H1 (cell line): Measurements from ENCODE around the gene ARHGAP42. TPM values are rescaled to one million over a fixed set of nuclear protein-coding genes. Genes with fewer than 3 reads are reported as not detected.

Experiments
- EZH2 ChIP-seq: fragments of 200-600 bp; sonication (generic); IDR thresholded peaks from 2 replicates; pipeline ENCODE4 v1.7.1; 2012; ENCODE audit warnings: low read depth, mild to moderate bottlenecking, moderate library complexity, low read length, inconsistent platforms; ENCODE audit not compliant: severe bottlenecking
- GTF2F1 ChIP-seq: IDR thresholded peaks from 2 replicates; pipeline ENCODE4 v1.6.1; 2012; ENCODE audit warnings: low read depth, low read length, improper control_type of control experiment, borderline replicate concordance
- RXRA ChIP-seq: IDR thresholded peaks from 2 replicates; pipeline ENCODE4 v1.6.1; 2011; ENCODE audit warnings: low read depth, mild to moderate bottlenecking, low read length, moderate library complexity; ENCODE audit not compliant: insufficient read depth
- SIRT6 ChIP-seq: IDR thresholded peaks from one replicate; pipeline ENCODE4 v1.7.1; 2012; ENCODE audit warnings: low read length, inconsistent platforms
- TCF12 ChIP-seq: IDR thresholded peaks from 2 replicates; pipeline ENCODE4 v1.6.1; 2011; ENCODE audit warnings: low read depth, mild to moderate bottlenecking, low read length
- polyA plus RNA-seq, 7 experiments: library from polyadenylated mRNA; depleted of rRNA in 3 of 7; stranded (reverse) in 5 of 7; unstranded in 2 of 7; fragments of >200 nt in 5 of 7; fragments of 200-250 nt in 2 of 7; gene quantifications; 1 replicate in 5 of 7; 2 replicates in 1 of 7; 4 replicates in 1 of 7; pipeline versions ENCODE4 v1.2.1 to v1.2.3, GENCODE V29; 2011 to 2013; ENCODE audit warnings: missing spikeins in 2 of 7, mixed read lengths in 2 of 7
- total RNA-seq: library from RNA; stranded (reverse); fragmentation: NEBNext Ultra II Directional; extraction: Animal tissue kit (Norgen Biotek cat#: 25700); gene quantifications from 2 replicates; pipeline ENCODE4 v1.2.1, GENCODE V29; 2021
- TF ChIP-seq, protein P1 (sequence below): fragments of 300-600 bp; sonication (generic); IDR thresholded peaks from 2 replicates; pipeline ENCODE4 v1.7.1; 2012; ENCODE audit warnings: low read length, moderate library complexity, mild to moderate bottlenecking, inconsistent platforms; ENCODE audit not compliant: insufficient replicate concordance
- TF ChIP-seq, protein P2 (sequence below): IDR thresholded peaks from 2 replicates; pipeline ENCODE4 v1.6.1; 2011; ENCODE audit warnings: low read length, improper control_type of control experiment

Gene ARHGAP42
- total and polyA plus RNA-seq, 2 of the 8 experiments (the other 6 are each of a cell fraction or from before 2014, with no cell fraction given), result 22.2 to 33.5 TPM

DNA sequence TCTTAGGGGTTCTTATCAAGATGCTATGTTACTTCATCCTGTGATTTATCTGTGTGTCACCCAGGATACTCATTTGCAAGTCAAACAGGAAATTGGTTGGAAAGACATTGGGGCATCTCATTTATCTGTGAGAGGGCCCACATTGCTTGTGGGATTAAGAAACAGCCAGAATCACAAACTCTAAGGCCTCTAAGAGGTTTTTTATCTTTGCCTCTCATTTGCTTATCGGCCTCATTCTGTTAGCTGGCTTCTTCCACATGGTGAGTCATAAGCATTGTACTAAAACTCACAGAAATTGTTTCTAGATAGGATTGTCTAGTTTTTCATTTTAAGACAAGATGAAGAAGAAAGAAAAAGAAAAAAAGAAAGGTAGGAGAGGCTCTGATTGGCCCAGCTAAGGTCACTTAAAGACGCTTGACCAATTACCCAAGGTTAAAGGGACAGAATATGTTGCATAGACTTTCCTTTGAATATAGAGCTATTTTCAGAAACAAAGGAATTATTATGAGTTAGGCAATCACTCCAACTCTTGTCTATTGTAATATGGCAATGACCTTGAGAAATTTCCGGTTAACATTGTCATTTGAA is 121.9 kb downstream of the ARHGAP42 start (continued):
- TF ChIP-seq, protein P1, sequence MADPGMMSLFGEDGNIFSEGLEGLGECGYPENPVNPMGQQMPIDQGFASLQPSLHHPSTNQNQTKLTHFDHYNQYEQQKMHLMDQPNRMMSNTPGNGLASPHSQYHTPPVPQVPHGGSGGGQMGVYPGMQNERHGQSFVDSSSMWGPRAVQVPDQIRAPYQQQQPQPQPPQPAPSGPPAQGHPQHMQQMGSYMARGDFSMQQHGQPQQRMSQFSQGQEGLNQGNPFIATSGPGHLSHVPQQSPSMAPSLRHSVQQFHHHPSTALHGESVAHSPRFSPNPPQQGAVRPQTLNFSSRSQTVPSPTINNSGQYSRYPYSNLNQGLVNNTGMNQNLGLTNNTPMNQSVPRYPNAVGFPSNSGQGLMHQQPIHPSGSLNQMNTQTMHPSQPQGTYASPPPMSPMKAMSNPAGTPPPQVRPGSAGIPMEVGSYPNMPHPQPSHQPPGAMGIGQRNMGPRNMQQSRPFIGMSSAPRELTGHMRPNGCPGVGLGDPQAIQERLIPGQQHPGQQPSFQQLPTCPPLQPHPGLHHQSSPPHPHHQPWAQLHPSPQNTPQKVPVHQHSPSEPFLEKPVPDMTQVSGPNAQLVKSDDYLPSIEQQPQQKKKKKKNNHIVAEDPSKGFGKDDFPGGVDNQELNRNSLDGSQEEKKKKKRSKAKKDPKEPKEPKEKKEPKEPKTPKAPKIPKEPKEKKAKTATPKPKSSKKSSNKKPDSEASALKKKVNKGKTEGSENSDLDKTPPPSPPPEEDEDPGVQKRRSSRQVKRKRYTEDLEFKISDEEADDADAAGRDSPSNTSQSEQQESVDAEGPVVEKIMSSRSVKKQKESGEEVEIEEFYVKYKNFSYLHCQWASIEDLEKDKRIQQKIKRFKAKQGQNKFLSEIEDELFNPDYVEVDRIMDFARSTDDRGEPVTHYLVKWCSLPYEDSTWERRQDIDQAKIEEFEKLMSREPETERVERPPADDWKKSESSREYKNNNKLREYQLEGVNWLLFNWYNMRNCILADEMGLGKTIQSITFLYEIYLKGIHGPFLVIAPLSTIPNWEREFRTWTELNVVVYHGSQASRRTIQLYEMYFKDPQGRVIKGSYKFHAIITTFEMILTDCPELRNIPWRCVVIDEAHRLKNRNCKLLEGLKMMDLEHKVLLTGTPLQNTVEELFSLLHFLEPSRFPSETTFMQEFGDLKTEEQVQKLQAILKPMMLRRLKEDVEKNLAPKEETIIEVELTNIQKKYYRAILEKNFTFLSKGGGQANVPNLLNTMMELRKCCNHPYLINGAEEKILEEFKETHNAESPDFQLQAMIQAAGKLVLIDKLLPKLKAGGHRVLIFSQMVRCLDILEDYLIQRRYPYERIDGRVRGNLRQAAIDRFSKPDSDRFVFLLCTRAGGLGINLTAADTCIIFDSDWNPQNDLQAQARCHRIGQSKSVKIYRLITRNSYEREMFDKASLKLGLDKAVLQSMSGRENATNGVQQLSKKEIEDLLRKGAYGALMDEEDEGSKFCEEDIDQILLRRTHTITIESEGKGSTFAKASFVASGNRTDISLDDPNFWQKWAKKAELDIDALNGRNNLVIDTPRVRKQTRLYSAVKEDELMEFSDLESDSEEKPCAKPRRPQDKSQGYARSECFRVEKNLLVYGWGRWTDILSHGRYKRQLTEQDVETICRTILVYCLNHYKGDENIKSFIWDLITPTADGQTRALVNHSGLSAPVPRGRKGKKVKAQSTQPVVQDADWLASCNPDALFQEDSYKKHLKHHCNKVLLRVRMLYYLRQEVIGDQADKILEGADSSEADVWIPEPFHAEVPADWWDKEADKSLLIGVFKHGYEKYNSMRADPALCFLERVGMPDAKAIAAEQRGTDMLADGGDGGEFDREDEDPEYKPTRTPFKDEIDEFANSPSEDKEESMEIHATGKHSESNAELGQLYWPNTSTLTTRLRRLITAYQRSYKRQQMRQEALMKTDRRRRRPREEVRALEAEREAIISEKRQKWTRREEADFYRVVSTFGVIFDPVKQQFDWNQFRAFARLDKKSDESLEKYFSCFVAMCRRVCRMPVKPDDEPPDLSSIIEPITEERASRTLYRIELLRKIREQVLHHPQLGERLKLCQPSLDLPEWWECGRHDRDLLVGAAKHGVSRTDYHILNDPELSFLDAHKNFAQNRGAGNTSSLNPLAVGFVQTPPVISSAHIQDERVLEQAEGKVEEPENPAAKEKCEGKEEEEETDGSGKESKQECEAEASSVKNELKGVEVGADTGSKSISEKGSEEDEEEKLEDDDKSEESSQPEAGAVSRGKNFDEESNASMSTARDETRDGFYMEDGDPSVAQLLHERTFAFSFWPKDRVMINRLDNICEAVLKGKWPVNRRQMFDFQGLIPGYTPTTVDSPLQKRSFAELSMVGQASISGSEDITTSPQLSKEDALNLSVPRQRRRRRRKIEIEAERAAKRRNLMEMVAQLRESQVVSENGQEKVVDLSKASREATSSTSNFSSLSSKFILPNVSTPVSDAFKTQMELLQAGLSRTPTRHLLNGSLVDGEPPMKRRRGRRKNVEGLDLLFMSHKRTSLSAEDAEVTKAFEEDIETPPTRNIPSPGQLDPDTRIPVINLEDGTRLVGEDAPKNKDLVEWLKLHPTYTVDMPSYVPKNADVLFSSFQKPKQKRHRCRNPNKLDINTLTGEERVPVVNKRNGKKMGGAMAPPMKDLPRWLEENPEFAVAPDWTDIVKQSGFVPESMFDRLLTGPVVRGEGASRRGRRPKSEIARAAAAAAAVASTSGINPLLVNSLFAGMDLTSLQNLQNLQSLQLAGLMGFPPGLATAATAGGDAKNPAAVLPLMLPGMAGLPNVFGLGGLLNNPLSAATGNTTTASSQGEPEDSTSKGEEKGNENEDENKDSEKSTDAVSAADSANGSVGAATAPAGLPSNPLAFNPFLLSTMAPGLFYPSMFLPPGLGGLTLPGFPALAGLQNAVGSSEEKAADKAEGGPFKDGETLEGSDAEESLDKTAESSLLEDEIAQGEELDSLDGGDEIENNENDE, result no peak
- no peak for TF ChIP-seq GTF2F1
- no peak for TF ChIP-seq TCF12
- TF ChIP-seq, protein P2, sequence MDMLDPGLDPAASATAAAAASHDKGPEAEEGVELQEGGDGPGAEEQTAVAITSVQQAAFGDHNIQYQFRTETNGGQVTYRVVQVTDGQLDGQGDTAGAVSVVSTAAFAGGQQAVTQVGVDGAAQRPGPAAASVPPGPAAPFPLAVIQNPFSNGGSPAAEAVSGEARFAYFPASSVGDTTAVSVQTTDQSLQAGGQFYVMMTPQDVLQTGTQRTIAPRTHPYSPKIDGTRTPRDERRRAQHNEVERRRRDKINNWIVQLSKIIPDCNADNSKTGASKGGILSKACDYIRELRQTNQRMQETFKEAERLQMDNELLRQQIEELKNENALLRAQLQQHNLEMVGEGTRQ, result no peak
- no peak for TF ChIP-seq EZH2
- TF ChIP-seq SIRT6, result no peak
- no peak for TF ChIP-seq RXRA
